Parathyroid adenoma (tissue), 2 donors: ENCODE measurements around the gene ERVV-1.
"Not testable (repeated sequence)": the region's sequence is repeated elsewhere in the genome, so short reads cannot be mapped to it uniquely, and the experiment has no call there.

Experiments
- H2AFZ ChIP-seq: fragments of 300-600 bp; sonication (generic); one replicate; pipeline ENCODE4 v1.7.0; 2017; ENCODE audit warnings: antibody characterized with exemption, mild to moderate bottlenecking
- H3K27ac ChIP-seq: fragments of 300-600 bp; sonication (generic); one replicate; pipeline ENCODE4 v1.7.0; 2017
- H3K27me3 ChIP-seq: fragments of 300-600 bp; sonication (generic); one replicate; pipeline ENCODE4 v1.7.0; 2017; ENCODE audit warnings: low read length; ENCODE audit not compliant: control insufficient read depth, insufficient read depth
- H3K36me3 ChIP-seq: fragments of 300-600 bp; sonication (generic); one replicate; pipeline ENCODE4 v1.7.0; 2017; ENCODE audit warnings: low read length; ENCODE audit not compliant: control insufficient read depth, insufficient read depth
- H3K4me1 ChIP-seq: fragments of 300-600 bp; sonication (generic); one replicate; pipeline ENCODE4 v1.7.0; 2017; ENCODE audit warnings: control low read depth
- H3K4me2 ChIP-seq: fragments of 300-600 bp; sonication (generic); one replicate; pipeline ENCODE4 v1.7.0; 2017; ENCODE audit warnings: low read length
- H3K4me3 ChIP-seq: fragments of 300-600 bp; sonication (generic); one replicate; pipeline ENCODE4 v1.7.0; 2017; ENCODE audit warnings: low read depth, low read length
- H3K79me2 ChIP-seq: fragments of 300-600 bp; sonication (generic); one replicate; pipeline ENCODE4 v1.7.0; 2017; ENCODE audit warnings: control low read depth
- H3K9ac ChIP-seq: fragments of 300-600 bp; sonication (generic); one replicate; pipeline ENCODE4 v1.7.0; 2017; ENCODE audit warnings: mild to moderate bottlenecking
- H3K9me3 ChIP-seq: fragments of 300-600 bp; sonication (generic); one replicate; pipeline ENCODE4 v1.7.0; 2017; ENCODE audit warnings: low read length; ENCODE audit not compliant: control insufficient read depth
- TF ChIP-seq, protein P1 (sequence below): fragments of 300-600 bp; sonication (generic); IDR thresholded peaks from one replicate; pipeline ENCODE4 v1.7.0; 2017; ENCODE audit warnings: antibody characterized with exemption, mild to moderate bottlenecking
- donor health status: primary hyperparathyroidism.

The ERVV-1 gene

GRCh38 chr19:53015159-53015558, 1.4 kb downstream of the ERVV-1 start:
- TF ChIP-seq, protein P1, sequence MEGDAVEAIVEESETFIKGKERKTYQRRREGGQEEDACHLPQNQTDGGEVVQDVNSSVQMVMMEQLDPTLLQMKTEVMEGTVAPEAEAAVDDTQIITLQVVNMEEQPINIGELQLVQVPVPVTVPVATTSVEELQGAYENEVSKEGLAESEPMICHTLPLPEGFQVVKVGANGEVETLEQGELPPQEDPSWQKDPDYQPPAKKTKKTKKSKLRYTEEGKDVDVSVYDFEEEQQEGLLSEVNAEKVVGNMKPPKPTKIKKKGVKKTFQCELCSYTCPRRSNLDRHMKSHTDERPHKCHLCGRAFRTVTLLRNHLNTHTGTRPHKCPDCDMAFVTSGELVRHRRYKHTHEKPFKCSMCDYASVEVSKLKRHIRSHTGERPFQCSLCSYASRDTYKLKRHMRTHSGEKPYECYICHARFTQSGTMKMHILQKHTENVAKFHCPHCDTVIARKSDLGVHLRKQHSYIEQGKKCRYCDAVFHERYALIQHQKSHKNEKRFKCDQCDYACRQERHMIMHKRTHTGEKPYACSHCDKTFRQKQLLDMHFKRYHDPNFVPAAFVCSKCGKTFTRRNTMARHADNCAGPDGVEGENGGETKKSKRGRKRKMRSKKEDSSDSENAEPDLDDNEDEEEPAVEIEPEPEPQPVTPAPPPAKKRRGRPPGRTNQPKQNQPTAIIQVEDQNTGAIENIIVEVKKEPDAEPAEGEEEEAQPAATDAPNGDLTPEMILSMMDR: no peak
- no peaks in the 10 kb centered on the region for H3K9me3 ChIP-seq

DNA sequence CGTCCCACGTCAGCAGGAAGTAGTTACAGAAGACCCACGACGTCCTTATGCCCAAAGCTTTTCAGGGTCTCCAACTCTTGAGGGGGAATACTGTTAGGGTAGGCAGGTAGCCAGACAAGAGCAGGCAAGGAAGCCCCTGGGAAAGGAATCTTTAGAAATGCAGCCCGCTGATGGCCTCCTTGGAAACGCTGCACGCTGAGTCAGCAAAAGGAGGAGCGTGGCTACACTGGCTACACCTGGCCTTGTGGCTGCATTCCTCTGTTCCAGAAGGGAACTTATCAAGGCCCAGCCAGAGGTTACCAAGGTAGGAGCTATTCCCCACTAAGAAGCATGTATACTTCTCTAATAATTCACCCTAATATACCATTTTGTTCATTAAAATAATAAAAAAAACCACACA, 2.0 kb downstream of the ERVV-1 start:
- no peaks in the 10 kb centered on the region for H3K27me3 ChIP-seq
- H2AFZ ChIP-seq: no peak overlapping the region
- no peaks in the 10 kb centered on the region for H3K4me1 ChIP-seq
- no peak overlapping the region for H3K9ac ChIP-seq
- no peaks in the 10 kb centered on the region for H3K36me3 ChIP-seq
- no peak overlapping the region for H3K4me2 ChIP-seq
- TF ChIP-seq, protein P1: no peak
- no peaks in the 10 kb centered on the region for H3K79me2 ChIP-seq
- no peaks in the 10 kb centered on the region for H3K9me3 ChIP-seq
- H3K4me3 ChIP-seq: no peak overlapping the region
- no peak overlapping the region for H3K27ac ChIP-seq

More at GRCh38 chr19:53015159-53015558, 1.4 kb downstream of the ERVV-1 start:
- Histone ChIP-seq H3K36me3 (no peaks in the 10 kb centered on the region), H2AFZ (no peak overlapping the region), H3K4me1 (no peaks in the 10 kb centered on the region), H3K27me3 (no peaks in the 10 kb centered on the region), H3K79me2 (no peaks in the 10 kb centered on the region), H3K9ac (no peak overlapping the region), H3K27ac (no peak overlapping the region), H3K4me3 (no peak overlapping the region), H3K4me2 (no peak overlapping the region)

GRCh38 chr19:53019684-53020083, 6.0 kb downstream of the ERVV-1 start:
- Histone ChIP-seq H3K4me2 (no peak overlapping the region), H3K79me2 (no peaks in the 10 kb centered on the region), H3K4me3 (no peak overlapping the region), H3K9me3 (no peaks in the 10 kb centered on the region), H3K27me3 (no peaks in the 10 kb centered on the region), H3K4me1 (no peaks in the 10 kb centered on the region), H3K27ac (no peak overlapping the region), H3K9ac (no peak overlapping the region), H3K36me3 (no peaks in the 10 kb centered on the region), H2AFZ (no peak overlapping the region)
- TF ChIP-seq, protein P1: no peak

- H3K4me3 ChIP-seq, H3K79me2 ChIP-seq, H3K4me2 ChIP-seq, H3K4me1 ChIP-seq, H3K27ac ChIP-seq, H3K9me3 ChIP-seq, H3K36me3 ChIP-seq, H3K9ac ChIP-seq, H3K27me3 ChIP-seq, H2AFZ ChIP-seq: not testable (repeated sequence)
Observed at GRCh38 chr19:53028306-53028705, 14.6 kb downstream of the ERVV-1 start.

GRCh38 chr19:53034054-53034453, 20.3 kb downstream of the ERVV-1 start:
- no peaks in the 10 kb centered on the region for H3K9me3 ChIP-seq
- no peak overlapping the region for H3K4me3 ChIP-seq

More at GRCh38 chr19:53034054-53034453, 20.3 kb downstream of the ERVV-1 start:
- H3K4me2 ChIP-seq: no peak overlapping the region
- H3K27me3 ChIP-seq: no peaks in the 10 kb centered on the region
- no peaks in the 10 kb centered on the region for H3K4me1 ChIP-seq
- H2AFZ ChIP-seq: no peak overlapping the region
- no peak overlapping the region for H3K9ac ChIP-seq
- no peaks in the 10 kb centered on the region for H3K36me3 ChIP-seq
- no peak overlapping the region for H3K27ac ChIP-seq
- H3K79me2 ChIP-seq: no peaks in the 10 kb centered on the region
- TF ChIP-seq, protein P1: no peak
